ENCODE data around the gene CCL27.

CCL27 gene

GRCh38 chr9:34624475-34625185, 37.8 kb downstream of the CCL27 start:
- no peak for DNase-seq

GRCh38 chr9:34623374-34624235, 38.9 kb downstream of the CCL27 start:
- DNase-seq, result no peak

- peak; percentile 87 to 90 for DNase-seq
These were observed 42.1 kb downstream of the CCL27 start, which contains the start of gene DCTN3 for GRCh38 chr9:34620061-34620994. TSS of gene DCTN3 (minus strand) at chr9:34620495. CDS start at chr9:34620464, 31 bp downstream.

- no peak for DNase-seq
These were observed 47.3 kb downstream of the CCL27 start for GRCh38 chr9:34615132-34615531.

- peak; percentile 71 to 76 for DNase-seq
These were observed 49.6 kb downstream of the CCL27 start for GRCh38 chr9:34612788-34613390.
